Stimulated activated CD4-positive, alpha-beta T cell treated with anti-CD3 and anti-CD28 coated beads, Interleukin-2, amount 100 ng/mL, for 48 hours (primary cell): ENCODE measurements around the gene RXRA.

Source experiments
- DNase-seq, 2 donors: peaks; one replicate each; pipeline ENCODE4 v3.0.0-alpha.2; 2020

The RXRA gene

GRCh38 chr9:134325813-134326723 is at the start of gene RXRA:
Gene RXRA (plus strand): TSS chr9:134326455. CDS start chr9:134326632, 177 bp downstream.
- DNase-seq, result peak; percentile 27 to 39

- no peak for DNase-seq
Measured at GRCh38 chr9:134278286-134278685, 48.0 kb upstream of the RXRA start.

- DNase-seq, result no peak
Measured at GRCh38 chr9:134278974-134279640, 47.1 kb upstream of the RXRA start.

- no peak for DNase-seq
Measured at GRCh38 chr9:134282138-134282650, 44.1 kb upstream of the RXRA start.

- DNase-seq, result no peak
Measured at GRCh38 chr9:134283111-134283515, 43.1 kb upstream of the RXRA start.

GRCh38 chr9:134283692-134284265 is 42.5 kb upstream of the RXRA start:
- no peak for DNase-seq

- no peak for DNase-seq
Measured at GRCh38 chr9:134284273-134284672, 42.0 kb upstream of the RXRA start.

- DNase-seq, result no peak
Measured at GRCh38 chr9:134284741-134285140, 41.5 kb upstream of the RXRA start.

GRCh38 chr9:134285215-134285845 is 40.9 kb upstream of the RXRA start:
- no peak for DNase-seq

GRCh38 chr9:134286471-134287245 is 39.6 kb upstream of the RXRA start:
- DNase-seq, result no peak

GRCh38 chr9:134287591-134288491 is 38.4 kb upstream of the RXRA start:
- no peak for DNase-seq

GRCh38 chr9:134288746-134289145 is 37.5 kb upstream of the RXRA start:
- no peak for DNase-seq

GRCh38 chr9:134289241-134289875 is 36.9 kb upstream of the RXRA start:
- DNase-seq, result no peak

- no peak for DNase-seq
Measured at GRCh38 chr9:134290603-134291451, 35.4 kb upstream of the RXRA start.

GRCh38 chr9:134291452-134291881 is 34.8 kb upstream of the RXRA start:
- no peak for DNase-seq

GRCh38 chr9:134291961-134292871 is 34.0 kb upstream of the RXRA start:
- DNase-seq, result no peak

GRCh38 chr9:134293031-134293521 is 33.2 kb upstream of the RXRA start:
- no peak for DNase-seq

GRCh38 chr9:134293611-134294152 is 32.6 kb upstream of the RXRA start:
- no peak for DNase-seq
